ENCODE measurements around the gene SLC39A7.
A peak's percentile ranks its signal among the peaks of the same experiment; 100 is the strongest.

The SLC39A7 gene

GRCh38 chr6:33200219-33201146, at the start of gene SLC39A7, which contains the start of gene RXRB:
Gene SLC39A7, plus strand, starts transcription at chr6:33200867. Its CDS starts 379 bp downstream, at chr6:33201246.
Gene RXRB, minus strand, starts transcription at chr6:33200665. Its CDS starts 189 bp downstream, at chr6:33200476.
- DNase-seq (ENCODE audit: low read depth), result peak; percentile 99
- peak within 1 kb of the TSS; percentile 97 for H3K4me3 ChIP-seq (ENCODE audit: low read length)
- no peak for TF ChIP-seq CTCF (IDR thresholded peaks at IDR 0.05; ENCODE audit: insufficient read depth, low read depth, low read length, missing control alignments)

GRCh38 chr6:33151050-33151449, 49.6 kb upstream of the SLC39A7 start:
- no peak overlapping the region for H3K4me3 ChIP-seq (ENCODE audit: low read length)
- no peak for TF ChIP-seq CTCF (IDR thresholded peaks at IDR 0.05; ENCODE audit: insufficient read depth, low read depth, low read length, missing control alignments)
- DNase-seq (ENCODE audit: low read depth), result no peak

- no peak overlapping the region for H3K4me3 ChIP-seq (ENCODE audit: low read length)
Observed at GRCh38 chr6:33154349-33154748, 46.3 kb upstream of the SLC39A7 start.

GRCh38 chr6:33156561-33156960, 44.1 kb upstream of the SLC39A7 start:
- no peak for TF ChIP-seq CTCF (IDR thresholded peaks at IDR 0.05; ENCODE audit: insufficient read depth, low read depth, low read length, missing control alignments)
- no peak overlapping the region for H3K4me3 ChIP-seq (ENCODE audit: low read length)
- DNase-seq (ENCODE audit: low read depth), result no peak

More at GRCh38 chr6:33154349-33154748, 46.3 kb upstream of the SLC39A7 start:
- no peak for TF ChIP-seq CTCF (IDR thresholded peaks at IDR 0.05; ENCODE audit: insufficient read depth, low read depth, low read length, missing control alignments)
- DNase-seq (ENCODE audit: low read depth), result no peak

- no peak overlapping the region for H3K4me3 ChIP-seq (ENCODE audit: low read length)
- TF ChIP-seq CTCF (IDR thresholded peaks at IDR 0.05; ENCODE audit: insufficient read depth, low read depth, low read length, missing control alignments), result no peak
- DNase-seq (ENCODE audit: low read depth), result no peak
Observed at GRCh38 chr6:33156964-33157363, 43.7 kb upstream of the SLC39A7 start.

- no peak overlapping the region for H3K4me3 ChIP-seq (ENCODE audit: low read length)
- no peak for TF ChIP-seq CTCF (IDR thresholded peaks at IDR 0.05; ENCODE audit: insufficient read depth, low read depth, low read length, missing control alignments)
- no peak for DNase-seq (ENCODE audit: low read depth)
Observed at GRCh38 chr6:33160096-33160495, 40.6 kb upstream of the SLC39A7 start.

Measured in epithelial cell of esophagus (primary cell).